HT1080 (cell line): ENCODE results near the gene FAM81B. TPM values are rescaled to one million over a fixed set of nuclear protein-coding genes. Genes with fewer than 3 reads are reported as not detected.

Source experiments
- DNase-seq: peaks from one replicate; pipeline ENCODE4 v3.0.0-alpha.2; 2015; ENCODE audit warnings: low read depth
- total RNA-seq: library from RNA; depleted of rRNA; stranded (reverse); fragments of >200 nt; shearing (Covaris generic); gene quantifications from 2 replicates; pipeline ENCODE4 v1.2.3, GENCODE V29; 2014

FAM81B gene
- total RNA-seq, 1 experiment from 2014 or later: not detected

- no peak for DNase-seq
Measured at GRCh38 chr5:95401626-95402025, 10.5 kb downstream of the FAM81B start.

DNA sequence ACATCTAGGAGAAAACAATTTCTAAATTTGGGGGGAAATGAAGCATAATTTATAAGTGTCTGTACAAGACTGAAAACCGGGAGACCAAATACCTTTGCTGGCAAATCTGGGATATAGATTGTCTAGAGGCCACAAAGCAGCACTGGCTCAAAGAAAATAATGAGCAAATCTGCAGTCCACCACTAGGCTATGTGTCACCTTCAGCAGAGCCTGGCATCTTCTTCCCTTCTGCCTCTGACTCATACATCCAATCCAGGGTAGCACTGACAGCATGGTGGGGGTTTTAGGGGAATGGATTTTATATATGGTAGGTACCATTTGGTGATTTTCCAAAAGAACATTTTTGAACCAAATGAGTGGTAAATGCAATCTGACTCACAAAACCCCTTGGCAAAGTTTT, 12.8 kb downstream of the FAM81B start:
- DNase-seq: peak; percentile 66

- peak; percentile 77 for DNase-seq
Measured at GRCh38 chr5:95406426-95407090, 15.4 kb downstream of the FAM81B start.

DNA sequence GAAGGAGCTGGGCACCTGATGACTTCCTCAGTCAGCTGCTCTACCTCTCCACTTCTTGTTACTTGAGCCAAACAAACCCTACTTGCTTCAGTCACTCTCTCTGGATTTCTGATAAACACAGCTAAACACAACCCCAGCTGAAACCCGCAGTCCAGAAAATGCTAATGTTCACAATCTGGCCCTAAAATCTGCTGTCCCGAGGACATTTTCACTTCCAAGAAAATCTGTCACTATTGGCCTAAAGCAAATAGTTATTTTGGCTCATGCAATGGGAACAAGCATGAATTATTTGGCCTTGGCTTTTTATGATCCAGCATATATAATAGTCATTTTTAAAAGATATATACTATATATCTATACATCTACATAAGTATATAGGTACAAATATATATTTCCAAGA, 19.1 kb downstream of the FAM81B start:
- no peak for DNase-seq

DNA sequence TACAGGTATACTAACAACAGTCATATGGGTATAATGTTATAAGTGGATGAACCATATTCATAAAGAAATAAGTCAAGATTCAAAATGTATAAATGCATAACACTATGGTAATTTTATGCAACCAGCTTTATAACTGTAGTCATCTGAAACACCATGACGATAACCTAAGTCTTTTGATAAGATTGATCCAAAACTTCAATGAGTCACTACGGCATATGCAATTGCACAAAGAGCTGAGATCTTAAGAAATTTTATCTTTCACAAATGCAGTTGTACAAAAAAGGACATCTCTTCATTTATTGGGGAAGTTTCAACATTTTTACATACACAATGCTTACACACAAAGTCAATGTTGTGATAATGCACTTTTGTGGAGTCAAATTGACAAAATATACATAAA, 20.3 kb downstream of the FAM81B start:
- DNase-seq: no peak

- no peak for DNase-seq
Measured at GRCh38 chr5:95414451-95414850, 23.3 kb downstream of the FAM81B start.

GRCh38 chr5:95417971-95418370, 26.8 kb downstream of the FAM81B start:
- peak; percentile 85 for DNase-seq

GRCh38 chr5:95422838-95423237, 31.7 kb downstream of the FAM81B start:
- DNase-seq: peak; percentile 25

DNA sequence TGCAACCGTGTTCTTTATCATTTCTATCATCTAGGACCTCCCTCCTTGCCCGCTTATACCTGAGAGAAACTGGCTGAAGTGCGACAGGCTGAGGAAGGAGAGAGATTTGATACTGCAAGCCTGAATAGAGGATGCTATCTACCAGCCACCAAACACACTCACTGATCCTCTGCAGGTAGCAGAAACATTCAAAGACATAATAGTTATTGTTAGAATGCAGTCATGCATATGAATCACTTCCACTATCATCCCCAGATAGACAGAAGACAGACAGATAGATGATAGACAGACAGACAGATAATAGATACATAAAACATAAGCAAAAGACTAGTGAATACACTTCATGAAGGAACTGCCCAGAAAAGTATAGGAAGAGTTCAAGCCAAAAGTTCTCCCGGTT, 32.9 kb downstream of the FAM81B start:
- no peak for DNase-seq

DNA sequence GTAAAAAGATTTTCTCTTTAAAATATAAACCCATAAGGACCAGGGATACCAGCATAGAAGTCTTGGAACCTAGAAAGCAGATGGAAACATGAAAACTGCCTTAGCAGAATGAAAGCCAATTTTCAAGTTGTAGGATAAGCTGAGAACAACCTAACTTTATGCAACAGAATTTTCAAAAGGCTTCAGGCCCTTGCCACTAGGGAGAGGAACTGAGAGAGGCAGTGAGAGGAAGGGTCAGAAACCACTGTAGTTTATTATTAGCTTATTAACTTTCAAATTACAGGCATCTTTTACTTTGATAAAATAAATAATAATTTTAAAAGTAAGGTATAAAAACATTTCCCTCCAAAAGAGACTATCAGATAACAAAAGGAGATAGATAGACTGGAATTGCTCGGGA, 33.4 kb downstream of the FAM81B start:
- DNase-seq: no peak

DNA sequence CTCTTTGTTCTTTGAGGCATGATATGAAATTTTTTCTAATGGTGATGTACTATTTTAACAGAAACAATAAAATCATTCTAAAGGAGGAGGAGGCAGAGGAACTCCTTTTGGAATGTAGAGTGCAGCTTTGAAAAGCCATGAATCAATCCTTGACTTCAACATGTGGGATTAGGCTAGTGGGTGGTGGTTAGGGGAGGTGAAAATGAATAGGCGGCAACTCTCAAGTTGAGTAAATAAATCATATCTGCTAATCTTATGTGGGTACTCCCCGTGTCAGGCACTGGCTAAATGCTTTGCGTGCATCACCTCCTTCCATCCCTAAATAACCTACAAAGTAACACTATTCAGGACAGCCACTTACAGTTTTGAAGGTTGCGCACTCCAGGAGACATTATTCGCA, 35.1 kb downstream of the FAM81B start:
- no peak for DNase-seq

DNA sequence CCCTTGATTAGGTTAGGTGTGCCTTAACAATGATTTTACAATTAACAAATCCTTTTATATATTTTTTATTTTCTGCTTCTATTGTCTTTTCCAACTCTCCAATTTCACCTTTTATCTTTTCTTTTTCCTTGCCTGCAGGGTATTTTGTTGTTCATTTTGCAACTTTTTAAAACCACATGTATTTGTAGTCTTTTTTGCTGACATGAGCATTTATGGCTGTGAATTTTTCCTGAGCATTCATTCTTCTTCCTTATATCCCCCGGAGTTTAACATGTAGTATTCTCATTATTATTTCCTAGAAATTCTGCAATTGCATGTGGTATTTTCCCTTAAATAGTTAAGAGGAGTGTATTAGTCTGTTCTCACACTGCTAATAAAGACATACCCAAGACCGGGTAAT, 41.6 kb downstream of the FAM81B start:
- DNase-seq: no peak

GRCh38 chr5:95439801-95440493, 48.8 kb downstream of the FAM81B start:
- no peak for DNase-seq

GRCh38 chr5:95440825-95441224, 49.7 kb downstream of the FAM81B start:
- DNase-seq: no peak

GRCh38 chr5:95441636-95442035, 50.5 kb downstream of the FAM81B start:
- DNase-seq: no peak

GRCh38 chr5:95445442-95445841, 54.3 kb downstream of the FAM81B start:
- no peak for DNase-seq

- DNase-seq: peak; percentile 81
Measured at GRCh38 chr5:95445995-95446394, 54.8 kb downstream of the FAM81B start.

DNA sequence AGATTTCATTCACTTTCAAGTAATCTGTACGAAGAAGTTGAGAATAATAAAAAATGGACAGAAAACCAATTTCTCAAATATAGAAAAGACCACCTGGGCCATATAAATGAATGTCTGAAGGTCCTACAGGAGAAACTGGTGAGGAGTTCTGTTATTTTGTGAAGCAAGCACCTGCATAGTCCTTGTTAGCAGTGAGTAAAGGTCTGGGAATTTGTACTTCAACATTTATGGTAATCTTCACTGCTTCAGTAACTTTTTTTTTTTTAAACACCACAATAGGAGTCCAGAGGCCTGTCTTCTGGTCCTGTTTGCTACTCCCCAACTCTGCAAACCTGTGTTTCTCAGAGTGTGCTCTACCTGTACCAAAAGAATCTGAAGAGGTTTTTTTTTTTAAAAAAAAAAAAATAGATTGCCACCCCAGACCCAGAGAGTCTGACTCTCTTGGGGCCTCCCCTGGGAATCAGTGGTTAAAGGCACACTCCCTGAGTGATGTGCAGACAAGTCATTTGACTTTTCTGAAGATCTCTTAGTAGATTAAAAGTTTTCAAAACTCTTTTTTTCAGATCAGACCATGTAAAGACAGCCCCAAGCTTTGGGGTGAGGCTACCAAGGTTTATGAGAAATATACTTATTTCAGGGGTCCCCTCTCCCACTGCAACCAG, 55.5 kb downstream of the FAM81B start:
- peak; percentile 44 for DNase-seq

DNA sequence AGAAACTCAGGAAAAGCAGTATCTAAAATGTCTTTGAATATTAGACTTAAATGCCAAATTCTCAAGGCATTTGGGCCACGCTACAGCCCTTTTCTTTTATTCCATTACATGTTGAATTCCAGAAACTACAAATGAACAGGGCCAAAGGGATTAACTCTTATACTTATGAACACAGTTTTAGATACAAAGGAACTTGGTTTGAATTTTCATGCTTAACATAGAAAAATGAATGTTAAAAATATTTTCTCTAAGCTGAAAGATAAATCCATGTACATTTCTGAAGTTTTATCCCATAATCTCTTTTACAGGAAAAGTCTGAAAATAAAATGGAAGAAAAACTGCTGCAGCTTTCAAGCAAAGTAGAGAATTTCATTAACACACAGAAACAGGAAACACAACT, 56.8 kb downstream of the FAM81B start:
- DNase-seq: no peak

DNA sequence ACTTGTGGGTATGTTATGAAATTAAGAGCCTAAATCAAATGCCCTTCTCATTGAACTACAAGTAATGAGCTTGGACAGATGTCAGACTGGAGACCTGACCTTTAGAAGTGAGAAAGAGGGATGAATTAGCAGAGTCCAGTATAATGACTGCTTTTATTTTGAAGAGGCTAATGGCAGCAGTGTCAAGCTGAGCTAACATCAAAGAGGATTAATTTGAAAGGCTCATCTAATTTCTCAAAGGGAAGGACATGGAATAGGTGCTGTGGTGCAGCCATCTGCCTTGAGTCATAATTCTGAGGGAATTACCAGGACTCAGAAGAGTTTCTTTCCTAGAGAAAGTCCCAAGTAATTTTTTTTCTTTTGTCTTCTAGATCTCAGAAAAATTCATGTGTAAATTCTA, 57.6 kb downstream of the FAM81B start:
- DNase-seq: no peak

DNA sequence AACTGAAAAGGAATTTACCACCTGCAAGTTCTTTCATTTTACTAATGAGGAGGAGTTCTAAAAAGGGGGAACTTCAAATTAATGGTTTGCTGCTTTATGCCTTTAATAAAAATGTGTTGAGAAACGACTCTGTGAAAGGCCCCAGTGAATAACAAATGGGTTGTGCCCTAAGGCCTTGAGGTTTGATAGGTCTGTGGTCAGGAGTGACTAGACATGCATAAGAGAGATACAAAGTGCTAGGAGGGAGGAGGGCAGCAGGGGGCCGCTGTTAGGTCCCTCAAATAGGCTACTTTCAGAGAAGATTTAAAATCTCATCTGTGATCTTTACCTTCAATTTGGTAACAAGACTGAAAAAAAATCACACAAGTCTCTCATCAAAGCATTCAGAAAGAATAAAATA, 58.3 kb downstream of the FAM81B start:
- DNase-seq: peak; percentile 13

- no peak for DNase-seq
Measured at GRCh38 chr5:95454536-95454935, 63.4 kb downstream of the FAM81B start.

DNA sequence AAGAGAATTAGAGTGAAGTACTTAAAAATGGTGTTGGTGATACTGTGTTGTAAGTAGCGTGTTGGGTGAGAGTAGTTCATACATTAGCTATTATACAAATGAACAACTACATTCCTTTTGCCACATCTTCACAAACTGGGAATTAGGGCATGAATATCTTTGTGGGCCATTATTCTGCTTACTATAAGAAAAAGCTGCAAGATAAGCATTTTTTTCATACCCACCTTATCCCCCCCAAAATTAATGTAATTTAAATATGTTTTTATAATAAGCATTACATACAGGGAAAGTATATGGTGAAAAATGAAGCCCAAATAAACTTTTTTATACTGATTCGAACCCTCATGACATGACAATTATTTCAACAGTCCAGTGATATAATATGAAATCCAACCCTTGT, 69.5 kb downstream of the FAM81B start:
- DNase-seq: no peak
